ENCODE measurements around the gene TMPRSS3. TPM values are rescaled to one million over a fixed set of nuclear protein-coding genes. Genes with fewer than 3 reads are reported as not detected.

The TMPRSS3 gene
- polyA plus RNA-seq, 1 of the 3 experiments (the other 2 are of a cell fraction) = not detected

GRCh38 chr21:42395302-42395701, 550 bp downstream of the TMPRSS3 start:
- DNase-seq = no peak
- no peaks in the 10 kb centered on the region for H3K4me1 ChIP-seq (ENCODE audit: control insufficient read depth in 1 of 2, insufficient read depth in 2 of 2, low read depth in 1 of 2, low read length in 1 of 2)
- ChIA-PET CTCF (no interaction called here), POLR2A (no interaction called here)
- no peak overlapping the region for H3K4me3 ChIP-seq (ENCODE audit: low read depth in 2 of 2, low read length in 1 of 2)
- H3K27ac ChIP-seq (ENCODE audit: low read depth in 2 of 2, low read length in 1 of 2) = no peak overlapping the region
- TF ChIP-seq RAD21 (IDR thresholded peaks at IDR 0.05; ENCODE audit: low read length) (no peak), GATA2 (CRISPR knock-in tag; IDR thresholded peaks at IDR 0.05) (no peak), MEF2A (IDR thresholded peaks at IDR 0.05; ENCODE audit: borderline replicate concordance, low read depth) (no peak), REST (IDR thresholded peaks at IDR 0.05; ENCODE audit: low read depth, low read length) (no peak), CTCF (IDR thresholded peaks at IDR 0.05) (no peak)
- H3K9me3 ChIP-seq = no peaks in the 10 kb centered on the region
- H3F3A ChIP-seq (replicated peaks; ENCODE audit: insufficient read depth) = no peaks in the 10 kb centered on the region
- H3K9me2 ChIP-seq = no peaks in the 10 kb centered on the region
- no peak overlapping the region for H2AFZ ChIP-seq (ENCODE audit: low read depth)
- H3K9ac ChIP-seq = no peak overlapping the region
- no peak overlapping the region for H3K4me2 ChIP-seq
- no peaks in the 10 kb centered on the region for H3K79me2 ChIP-seq (ENCODE audit: insufficient read depth)
- no peaks in the 10 kb centered on the region for H3K27me3 ChIP-seq (ENCODE audit: insufficient read depth)
- H4K20me1 ChIP-seq (ENCODE audit: insufficient read depth) = no peaks in the 10 kb centered on the region
- H3K36me3 ChIP-seq (replicated peaks in 1 of 2; ENCODE audit: control insufficient read depth in 1 of 2, insufficient read depth in 2 of 2, low read length in 1 of 2) = no peaks in the 10 kb centered on the region
- WGBS (ENCODE audit: low lambda C conversion rate) = 70% methylated on average over 11 of the region's 11 CpGs

- H3K4me1 ChIP-seq (ENCODE audit: control insufficient read depth in 1 of 2, insufficient read depth in 2 of 2, low read depth in 1 of 2, low read length in 1 of 2) = no peaks in the 10 kb centered on the region
- DNase-seq = no peak
- H3K9me3 ChIP-seq = no peaks in the 10 kb centered on the region
- no peaks in the 10 kb centered on the region for H3K27me3 ChIP-seq (ENCODE audit: insufficient read depth)
- no peaks in the 10 kb centered on the region for H3K79me2 ChIP-seq (ENCODE audit: insufficient read depth)
- no peaks in the 10 kb centered on the region for H3K9me2 ChIP-seq
- ChIA-PET CTCF (no interaction called here), POLR2A (no interaction called here)
- H3F3A ChIP-seq (replicated peaks; ENCODE audit: insufficient read depth) = no peaks in the 10 kb centered on the region
- H3K36me3 ChIP-seq (replicated peaks in 1 of 2; ENCODE audit: control insufficient read depth in 1 of 2, insufficient read depth in 2 of 2, low read length in 1 of 2) = no peaks in the 10 kb centered on the region
- H4K20me1 ChIP-seq (ENCODE audit: insufficient read depth) = no peaks in the 10 kb centered on the region
- no peak overlapping the region for H3K27ac ChIP-seq (ENCODE audit: low read depth in 2 of 2, low read length in 1 of 2)
- no peak overlapping the region for H3K4me2 ChIP-seq
- H2AFZ ChIP-seq (ENCODE audit: low read depth) = no peak overlapping the region
- TF ChIP-seq MEF2A (IDR thresholded peaks at IDR 0.05; ENCODE audit: borderline replicate concordance, low read depth) (no peak), FOXM1 (IDR thresholded peaks at IDR 0.05; ENCODE audit: low read depth) (no peak), SIN3A (IDR thresholded peaks at IDR 0.05; ENCODE audit: borderline replicate concordance, low read depth, low read length) (no peak), FOXJ3 (CRISPR knock-in tag; IDR thresholded peaks at IDR 0.05) (no peak), USF2 (IDR thresholded peaks at IDR 0.05; ENCODE audit: borderline replicate concordance, low read depth, low read length) (no peak), FOSL2 (IDR thresholded peaks at IDR 0.05; ENCODE audit: borderline replicate concordance, low read depth) (no peak), EP300 (IDR thresholded peaks at IDR 0.05; ENCODE audit: borderline replicate concordance in 1 of 2, low read depth in 1 of 2, low read length in 1 of 2) (no peak), POLR2AphosphoS5 (IDR thresholded peaks at IDR 0.05; ENCODE audit: low read depth, low read length) (no peak), ZBTB33 (IDR thresholded peaks at IDR 0.05; ENCODE audit: borderline replicate concordance, low read depth) (no peak), RXRA (IDR thresholded peaks at IDR 0.05; ENCODE audit: borderline replicate concordance, low read depth) (no peak), EZH2phosphoT487 (IDR thresholded peaks at IDR 0.05; ENCODE audit: borderline replicate concordance, low read depth) (no peak), USF1 (IDR thresholded peaks at IDR 0.05; ENCODE audit: borderline replicate concordance, low read depth) (no peak), MXI1 (IDR thresholded peaks at IDR 0.05; ENCODE audit: low read depth, low read length) (no peak), RCOR1 (IDR thresholded peaks at IDR 0.05; ENCODE audit: low read length) (no peak)
- H3K9ac ChIP-seq = no peak overlapping the region
- WGBS (ENCODE audit: low lambda C conversion rate) = 49% methylated on average over 8 of the region's 8 CpGs
- H3K4me3 ChIP-seq (ENCODE audit: low read depth in 2 of 2, low read length in 1 of 2) = no peak overlapping the region
Observed at GRCh38 chr21:42393443-42393950, 2.4 kb downstream of the TMPRSS3 start.
